H1 (cell line): ENCODE measurements around the gene ATP2C1. TPM values are rescaled to one million over a fixed set of nuclear protein-coding genes. Genes with fewer than 3 reads are reported as not detected.

Experiments used
- CTCF ChIA-PET: fragments of 300-600 bp; sonication (Branson Sonifier 250); formaldehyde crosslinking; loops from one replicate; lab custom pipeline; 2021; ENCODE audit not compliant: partially characterized antibody; lab: Charles Lee
- POLR2A ChIA-PET: fragments of 300-600 bp; sonication (Branson Sonifier 250); formaldehyde crosslinking; loops from one replicate; lab custom pipeline; 2021; ENCODE audit warnings: inconsistent platforms; ENCODE audit not compliant: partially characterized antibody; lab: Charles Lee
- DNase-seq, 2 experiments: peaks; one replicate each; pipeline versions ENCODE4 v3.0.0 to v3.0.0-alpha.2; 2010 to 2022; ENCODE audit warnings: low spot score in 2 of 2, low read depth in 1 of 2, mixed read lengths in 1 of 2
- FAIRE-seq: peaks from 2 replicates; lab custom pipeline; 2011; peaks lifted over from hg19 to GRCh38; lab: Jason Lieb, UNC
- H2AFZ ChIP-seq: 2 replicates; pipeline ENCODE4 v1.8.1; 2012; ENCODE audit warnings: low read length, inconsistent platforms
- H2AK5ac ChIP-seq: 2 replicates; pipeline ENCODE4 v1.6.1; 2013; ENCODE audit warnings: low read depth, low read length
- H2BK120ac ChIP-seq: replicated peaks from 2 replicates; pipeline ENCODE3; 2013; ENCODE audit warnings: low read depth, low read length, inconsistent platforms
- H2BK12ac ChIP-seq: 2 replicates; pipeline ENCODE4 v1.6.1; 2013; ENCODE audit warnings: low read depth, low read length
- H2BK15ac ChIP-seq: 2 replicates; pipeline ENCODE4 v1.6.1; 2013; ENCODE audit warnings: low read length
- H2BK20ac ChIP-seq: 2 replicates; pipeline ENCODE4 v1.6.1; 2013; ENCODE audit warnings: low read length
- H2BK5ac ChIP-seq: 2 replicates; pipeline ENCODE4 v1.6.1; 2013; ENCODE audit warnings: low read depth, low read length
- H3K14ac ChIP-seq: 2 replicates; pipeline ENCODE4 v1.6.1; 2013; ENCODE audit warnings: inconsistent platforms; ENCODE audit not compliant: insufficient read length
- H3K18ac ChIP-seq: 2 replicates; pipeline ENCODE4 v1.6.1; 2013; ENCODE audit warnings: low read length; ENCODE audit errors: extremely low read depth
- H3K23ac ChIP-seq: 2 replicates; pipeline ENCODE4 v1.6.1; 2013; ENCODE audit warnings: inconsistent platforms; ENCODE audit not compliant: insufficient read length
- H3K23me2 ChIP-seq: 2 replicates; pipeline ENCODE4 v1.6.1; 2013; ENCODE audit warnings: low read depth, low read length
- H3K27ac ChIP-seq: 2 replicates; pipeline ENCODE4 v1.6.1; 2011; ENCODE audit warnings: low read depth, low read length, inconsistent platforms
- H3K27me3 ChIP-seq, 4 experiments: replicated peaks in 1 of 4; 1 replicate in 1 of 4; 2 replicates in 3 of 4; pipeline versions ENCODE4 v1.6.1 to v1.8.1; 2011 to 2013; ENCODE audit warnings: low read length in 3 of 4, mild to moderate bottlenecking in 3 of 4, inconsistent platforms in 2 of 4, mixed read lengths in 2 of 4, moderate library complexity in 1 of 4; ENCODE audit not compliant: control insufficient read depth in 3 of 4, insufficient read depth in 3 of 4; ENCODE audit errors: extremely low read depth in 1 of 4
- H3K36me3 ChIP-seq, 4 experiments: 2 replicates each; pipeline versions ENCODE4 v1.6.1 to v1.8.1; 2011 to 2013; ENCODE audit warnings: mild to moderate bottlenecking in 4 of 4, low read length in 3 of 4, moderate library complexity in 2 of 4, control low read depth in 1 of 4, inconsistent platforms in 1 of 4; ENCODE audit not compliant: insufficient read depth in 4 of 4, control insufficient read depth in 2 of 4
- H3K4ac ChIP-seq: replicated peaks from 2 replicates; pipeline ENCODE3; 2013; ENCODE audit warnings: low read length, low read depth, mixed read lengths, inconsistent platforms; ENCODE audit not compliant: insufficient read length
- H3K4me1 ChIP-seq, 4 experiments: replicated peaks in 1 of 4; 1 replicate in 1 of 4; 2 replicates in 3 of 4; pipeline versions ENCODE4 v1.6.1 to v1.8.1; 2011 to 2013; ENCODE audit warnings: low read length in 3 of 4, inconsistent platforms in 2 of 4, mixed read lengths in 1 of 4; ENCODE audit not compliant: insufficient read depth in 4 of 4, control insufficient read depth in 3 of 4
- H3K4me2 ChIP-seq, 2 experiments: 2 replicates each; pipeline versions ENCODE4 v1.6.1 to v1.8.1; 2011 to 2013; ENCODE audit warnings: low read depth in 2 of 2, low read length in 2 of 2, control low read depth in 1 of 2, inconsistent platforms in 1 of 2, mild to moderate bottlenecking in 1 of 2; ENCODE audit not compliant: insufficient read depth in 1 of 2
- H3K4me3 ChIP-seq, 4 experiments: fragments of 200-600, 300-600 bp in 1 of 4; sonication (generic), shearing (Covaris generic), sonication (Bioruptor Twin) in 1 of 4; 2 replicates each; pipeline versions ENCODE4 v1.5.1 to v1.8.1; 2011 to 2016; ENCODE audit warnings: low read length in 4 of 4, low read depth in 3 of 4, control low read depth in 2 of 4, inconsistent platforms in 2 of 4, mild to moderate bottlenecking in 2 of 4, mixed read lengths in 1 of 4, moderate library complexity in 1 of 4; ENCODE audit not compliant: insufficient read depth in 2 of 4; ENCODE audit errors: extremely low read depth in 1 of 4
- H3K56ac ChIP-seq: replicated peaks from 2 replicates; pipeline ENCODE3; 2013; ENCODE audit warnings: low read depth, mild to moderate bottlenecking, mixed read lengths, low read length, inconsistent platforms; ENCODE audit not compliant: insufficient read length
- H3K79me1 ChIP-seq: 2 replicates; pipeline ENCODE4 v1.6.1; 2013; ENCODE audit warnings: low read depth, low read length, control low read depth
- H3K79me2 ChIP-seq, 2 experiments: 2 replicates each; pipeline versions ENCODE4 v1.6.1 to v1.8.1; 2012 to 2013; ENCODE audit warnings: low read length in 2 of 2, mild to moderate bottlenecking in 2 of 2, inconsistent platforms in 1 of 2; ENCODE audit not compliant: insufficient read depth in 2 of 2, control insufficient read depth in 1 of 2
- H3K9ac ChIP-seq, 4 experiments: replicated peaks in 1 of 4; 1 replicate in 1 of 4; 2 replicates in 3 of 4; pipeline versions ENCODE4 v1.6.1 to v1.8.1; 2011 to 2013; ENCODE audit warnings: low read depth in 3 of 4, low read length in 3 of 4, control low read depth in 2 of 4, mild to moderate bottlenecking in 2 of 4, moderate library complexity in 2 of 4, inconsistent platforms in 1 of 4; ENCODE audit errors: extremely low read depth in 1 of 4
- H3K9me3 ChIP-seq, 2 experiments: 2 replicates each; pipeline versions ENCODE4 v1.6.1 to v1.8.1; 2012 to 2013; ENCODE audit warnings: mild to moderate bottlenecking in 2 of 2, moderate library complexity in 2 of 2, control low read depth in 1 of 2, inconsistent platforms in 1 of 2, low read depth in 1 of 2, low read length in 1 of 2, mixed read lengths in 1 of 2; ENCODE audit not compliant: insufficient read depth in 2 of 2
- H4K20me1 ChIP-seq, 2 experiments: replicated peaks in 1 of 2; 2 replicates each; pipeline versions ENCODE3 to v1.8.1; 2011 to 2013; ENCODE audit warnings: inconsistent platforms in 2 of 2, low read length in 2 of 2, mild to moderate bottlenecking in 1 of 2; ENCODE audit not compliant: insufficient read depth in 2 of 2, control insufficient read depth in 1 of 2
- H4K5ac ChIP-seq: 2 replicates; pipeline ENCODE4 v1.6.1; 2013; ENCODE audit warnings: low read length, low read depth, mixed read lengths, inconsistent platforms; ENCODE audit not compliant: insufficient read length
- H4K8ac ChIP-seq: 2 replicates; pipeline ENCODE4 v1.8.0; 2013; ENCODE audit warnings: mild to moderate bottlenecking, moderate library complexity, low read length, inconsistent platforms; ENCODE audit not compliant: insufficient read depth; ENCODE audit errors: extremely low read depth
- H4K91ac ChIP-seq: replicated peaks from 2 replicates; pipeline ENCODE3; 2013; ENCODE audit warnings: low read length, mixed read lengths, inconsistent platforms; ENCODE audit not compliant: insufficient read length
- ASH2L ChIP-seq: fragments of 200-600, 300-600 bp; sonication (generic); IDR thresholded peaks from one replicate; pipeline ENCODE4 v1.7.1; 2017; ENCODE audit warnings: low read length
- EP300 ChIP-seq, 2 experiments: IDR thresholded peaks; 1 replicate in 1 of 2; 2 replicates in 1 of 2; pipeline ENCODE4 v1.6.1; 2011 to 2012; ENCODE audit warnings: low read depth in 2 of 2, low read length in 2 of 2, mild to moderate bottlenecking in 2 of 2, borderline replicate concordance in 1 of 2, inconsistent platforms in 1 of 2, moderate library complexity in 1 of 2
- KDM5A ChIP-seq: fragments of 200-600 bp; IDR thresholded peaks from 2 replicates; pipeline ENCODE4 v1.7.1; 2012; ENCODE audit warnings: mild to moderate bottlenecking, low read length, inconsistent platforms, mixed read lengths
- MAFK ChIP-seq: IDR thresholded peaks from 2 replicates; pipeline ENCODE4 v1.6.1; 2012; ENCODE audit warnings: low read depth, mild to moderate bottlenecking, improper control_type of control experiment, low read length
- NANOG ChIP-seq: IDR thresholded peaks from 2 replicates; pipeline ENCODE4 v1.6.1; 2011; ENCODE audit warnings: low read length, low read depth, mild to moderate bottlenecking, inconsistent platforms; ENCODE audit not compliant: insufficient read depth, poor library complexity, severe bottlenecking
- RFX5 ChIP-seq: IDR thresholded peaks from 2 replicates; pipeline ENCODE4 v1.6.1; 2011; ENCODE audit warnings: low read depth, low read length, improper control_type of control experiment, borderline replicate concordance
- SAP30 ChIP-seq: fragments of 300-600 bp; sonication (generic); IDR thresholded peaks from 2 replicates; pipeline ENCODE4 v1.7.1; 2012; ENCODE audit warnings: low read length, moderate library complexity, mild to moderate bottlenecking, inconsistent platforms; ENCODE audit not compliant: insufficient read depth, insufficient replicate concordance
- SIN3A ChIP-seq, 2 experiments: IDR thresholded peaks in 1 of 2; conservative IDR thresholded peaks in 1 of 2; 2 replicates each; pipeline ENCODE4 v1.6.1; 2011 to 2012; ENCODE audit warnings: low read length in 2 of 2, improper control_type of control experiment in 1 of 2, low read depth in 1 of 2, mild to moderate bottlenecking in 1 of 2
- TEAD4 ChIP-seq: IDR thresholded peaks from 2 replicates; pipeline ENCODE4 v1.6.1; 2012; ENCODE audit warnings: low read depth, low read length, inconsistent platforms, mixed read lengths
- WGBS, 2 experiments: shearing (Covaris generic) in 1 of 2; methylation state at CpG; one replicate each; pipeline versions ENCODE4 v1.1.6 to v1.1.7; 2013 to 2015; ENCODE audit warnings: low lambda C conversion rate in 2 of 2, mixed read lengths in 2 of 2, inconsistent platforms in 1 of 2, low coverage in 1 of 2, missing lambda C conversion rate in 1 of 2; ENCODE audit not compliant: insufficient replicate concordance in 2 of 2, insufficient coverage in 1 of 2, insufficient read length in 1 of 2; ENCODE audit errors: extremely low coverage in 1 of 2, missing lambda C conversion rate in 1 of 2; 5-methylcytosine and 5-hydroxymethylcytosine counted together
- polyA plus RNA-seq, 7 experiments: library from polyadenylated mRNA; depleted of rRNA in 3 of 7; stranded (reverse) in 5 of 7; unstranded in 2 of 7; fragments of >200 nt in 5 of 7; fragments of 200-250 nt in 2 of 7; gene quantifications; 1 replicate in 5 of 7; 2 replicates in 1 of 7; 4 replicates in 1 of 7; pipeline versions ENCODE4 v1.2.1 to v1.2.3, GENCODE V29; 2011 to 2013; ENCODE audit warnings: missing spikeins in 2 of 7, mixed read lengths in 2 of 7
- total RNA-seq: library from RNA; stranded (reverse); fragmentation: NEBNext Ultra II Directional; extraction: Animal tissue kit (Norgen Biotek cat#: 25700); gene quantifications from 2 replicates; pipeline ENCODE4 v1.2.1, GENCODE V29; 2021
- TF ChIP-seq, protein P1 (sequence below): IDR thresholded peaks from 2 replicates; pipeline ENCODE4 v1.6.1; 2011; ENCODE audit warnings: low read length, improper control_type of control experiment
- TF ChIP-seq, protein P2 (sequence below): IDR thresholded peaks from 2 replicates; pipeline ENCODE4 v1.6.1; 2011; ENCODE audit warnings: low read depth, mild to moderate bottlenecking, low read length; ENCODE audit not compliant: insufficient read depth

The ATP2C1 gene
- total and polyA plus RNA-seq, 2 of the 8 experiments (the other 6 are each of a cell fraction or from before 2014, with no cell fraction given), result 50.7 to 68.5 TPM

DNA sequence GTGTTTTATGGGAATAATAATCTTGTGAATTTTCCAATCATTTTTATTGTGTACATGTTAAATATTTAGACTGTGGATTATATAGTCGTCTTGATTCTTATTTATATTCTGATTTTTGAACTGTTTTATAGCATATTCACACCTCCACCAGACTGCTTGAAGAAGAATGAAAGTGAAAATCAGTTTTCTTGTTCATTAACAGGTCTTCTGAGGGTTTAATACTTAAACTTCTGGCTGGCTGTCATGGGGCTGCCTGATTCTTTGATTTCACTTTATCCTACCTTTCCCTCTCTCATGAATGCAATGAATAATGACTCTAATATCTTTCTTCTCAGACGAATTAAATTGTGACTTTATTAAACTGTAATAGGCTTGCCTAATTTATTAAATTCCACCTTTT lies 56.2 kb downstream of the ATP2C1 start:
- Histone ChIP-seq H3K9ac (no peak overlapping the region), H2BK5ac (no peak overlapping the region), H4K91ac (no peak overlapping the region), H3K9me3 (no peaks in the 10 kb centered on the region), H2AFZ (no peak overlapping the region), H3K4me3 (no peak overlapping the region), H3K27me3 (no peaks in the 10 kb centered on the region), H3K4ac (no peak overlapping the region), H4K5ac (no peak overlapping the region), H3K23me2 (no peaks in the 10 kb centered on the region), H3K14ac (no peak overlapping the region), H3K4me1 (no peaks in the 10 kb centered on the region), H4K8ac (no peak overlapping the region), H3K23ac (no peak overlapping the region), H2BK12ac (no peak overlapping the region), H3K27ac (no peak overlapping the region), H2AK5ac (no peak overlapping the region), H2BK120ac (no peak overlapping the region), H3K79me1 (no peaks in the 10 kb centered on the region), H3K18ac (no peak overlapping the region), H3K4me2 (no peak overlapping the region), H2BK15ac (no peak overlapping the region), H2BK20ac (no peak overlapping the region), H4K20me1 (peaks cover 0 to 2% of the 10 kb centered on the region in 2 experiments), H3K79me2 (0 out of 4 replicates have a peak, but pooled peaks cover 0 to 2% of the 10 kb centered on the region in 2 experiments), H3K56ac (no peak overlapping the region), H3K36me3 (peaks cover 3 to 16% (median 9%) of the 10 kb centered on the region in 4 experiments; a peak in 5 of 8 replicates)
- 72% methylated on average over 2 of the region's 2 CpGs; no CpG with 5 or more reads in 1 of the 2 experiments for whole genome bisulfite sequencing, 2 experiments
- FAIRE-seq, result no peak
- DNase-seq, result no peak
- CTCF ChIA-PET, result interaction anchor here (1.1 kb wide), 1 partner anchor 250 kb away, joined by 3 read pairs; no protein-coding TSS in a partner anchor
- POLR2A ChIA-PET, result no interaction called here
- no peak for TF ChIP-seq RFX5
- no peak for TF ChIP-seq NANOG
- TF ChIP-seq SIN3A (conservative IDR thresholded peaks at IDR 0.05 in 1 of 2, IDR thresholded peaks at IDR 0.05 in 1 of 2; ENCODE audit: low read depth in 1 of 2, low read length in 2 of 2), result no peak
- no peak for TF ChIP-seq MAFK
- TF ChIP-seq, protein P1, sequence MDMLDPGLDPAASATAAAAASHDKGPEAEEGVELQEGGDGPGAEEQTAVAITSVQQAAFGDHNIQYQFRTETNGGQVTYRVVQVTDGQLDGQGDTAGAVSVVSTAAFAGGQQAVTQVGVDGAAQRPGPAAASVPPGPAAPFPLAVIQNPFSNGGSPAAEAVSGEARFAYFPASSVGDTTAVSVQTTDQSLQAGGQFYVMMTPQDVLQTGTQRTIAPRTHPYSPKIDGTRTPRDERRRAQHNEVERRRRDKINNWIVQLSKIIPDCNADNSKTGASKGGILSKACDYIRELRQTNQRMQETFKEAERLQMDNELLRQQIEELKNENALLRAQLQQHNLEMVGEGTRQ, result no peak
- no peak for TF ChIP-seq ASH2L
- no peak for TF ChIP-seq SAP30
- no peak for TF ChIP-seq TEAD4
- TF ChIP-seq KDM5A, result no peak
- TF ChIP-seq, protein P2, sequence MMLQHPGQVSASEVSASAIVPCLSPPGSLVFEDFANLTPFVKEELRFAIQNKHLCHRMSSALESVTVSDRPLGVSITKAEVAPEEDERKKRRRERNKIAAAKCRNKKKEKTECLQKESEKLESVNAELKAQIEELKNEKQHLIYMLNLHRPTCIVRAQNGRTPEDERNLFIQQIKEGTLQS, result no peak
- TF ChIP-seq EP300 (IDR thresholded peaks at IDR 0.05; ENCODE audit: borderline replicate concordance in 1 of 2, low read depth in 2 of 2, low read length in 2 of 2), result no peak
